ENCODE measurements around the gene MARCHF9. TPM values are rescaled to one million over a fixed set of nuclear protein-coding genes. Genes with fewer than 3 reads are reported as not detected.

Gene MARCHF9
- polyA plus RNA-seq, 1 of the 3 experiments (the other 2 are of a cell fraction): 24.2 TPM

- no peak for DNase-seq
- Histone ChIP-seq H3K4me2 (peak overlapping the region; percentile 87; the same call in 1 of the 2 replicates), H3K27ac (ENCODE audit: low read depth in 2 of 2, low read length in 1 of 2) (peak overlapping the region; percentile 96 to 98; a peak in 2 of 4 replicates), H3K27me3 (ENCODE audit: insufficient read depth) (no peaks in the 10 kb centered on the region), H2AFZ (ENCODE audit: low read depth) (no peak overlapping the region), H4K20me1 (ENCODE audit: insufficient read depth) (no peaks in the 10 kb centered on the region), H3F3A (replicated peaks; ENCODE audit: insufficient read depth) (peaks cover 32% of the 10 kb centered on the region), H3K4me1 (ENCODE audit: control insufficient read depth in 1 of 2, insufficient read depth in 2 of 2, low read depth in 1 of 2, low read length in 1 of 2) (peaks cover 0 to 24% of the 10 kb centered on the region in 2 experiments; a peak in 2 of 4 replicates), H3K9ac (no peak overlapping the region), H3K9me2 (no peaks in the 10 kb centered on the region), H3K36me3 (replicated peaks in 1 of 2; ENCODE audit: control insufficient read depth in 1 of 2, insufficient read depth in 2 of 2, low read length in 1 of 2) (peaks cover 22 to 26% of the 10 kb centered on the region in 2 experiments), H3K4me3 (ENCODE audit: low read depth in 2 of 2, low read length in 1 of 2) (peak overlapping the region in 1 of 2 experiments; percentile 81; a peak in 2 of 4 replicates), H3K9me3 (no peaks in the 10 kb centered on the region), H3K79me2 (ENCODE audit: insufficient read depth) (peaks cover 5% of the 10 kb centered on the region; the same call in 1 of the 2 replicates)
- ChIA-PET POLR2A (interaction anchor here (1.8 to 2.1 kb wide), 2 partner anchors 8 to 17 kb away, joined by 17 to 18 read pairs; no protein-coding TSS in a partner anchor), CTCF (interaction anchor here (0.8 to 3.2 kb wide), 5 partner anchors 8 to 161 kb away, joined by 3 to 18 read pairs (median 10); no protein-coding TSS in a partner anchor)
- WGBS (ENCODE audit: low lambda C conversion rate): 62% methylated on average over 2 of the region's 2 CpGs
- TF ChIP-seq RXRA (IDR thresholded peaks at IDR 0.05; ENCODE audit: borderline replicate concordance, low read depth) (no peak), USF1 (IDR thresholded peaks at IDR 0.05; ENCODE audit: borderline replicate concordance, low read depth) (no peak), GATA2 (CRISPR knock-in tag; IDR thresholded peaks at IDR 0.05) (no peak)
Measured at GRCh38 chr12:57743769-57744168, 11.1 kb upstream of the MARCHF9 start.

- Histone ChIP-seq H2AFZ (ENCODE audit: low read depth) (peak overlapping the region; percentile 91), H3F3A (replicated peaks; ENCODE audit: insufficient read depth) (peaks cover 32% of the 10 kb centered on the region), H4K20me1 (ENCODE audit: insufficient read depth) (no peaks in the 10 kb centered on the region), H3K9ac (peak overlapping the region; percentile 99), H3K4me1 (ENCODE audit: control insufficient read depth in 1 of 2, insufficient read depth in 2 of 2, low read depth in 1 of 2, low read length in 1 of 2) (peaks cover 0 to 21% of the 10 kb centered on the region in 2 experiments; a peak in 2 of 4 replicates), H3K9me2 (no peaks in the 10 kb centered on the region), H3K27me3 (ENCODE audit: insufficient read depth) (no peaks in the 10 kb centered on the region), H3K4me2 (peak overlapping the region; percentile 87), H3K79me2 (ENCODE audit: insufficient read depth) (peaks cover 10% of the 10 kb centered on the region), H3K27ac (ENCODE audit: low read depth in 2 of 2, low read length in 1 of 2) (peak overlapping the region; percentile 96 to 98), H3K36me3 (replicated peaks in 1 of 2; ENCODE audit: control insufficient read depth in 1 of 2, insufficient read depth in 2 of 2, low read length in 1 of 2) (peaks cover 25 to 31% of the 10 kb centered on the region in 2 experiments), H3K4me3 (ENCODE audit: low read depth in 2 of 2, low read length in 1 of 2) (peak overlapping the region; percentile 81 to 82), H3K9me3 (no peaks in the 10 kb centered on the region)
- WGBS (ENCODE audit: low lambda C conversion rate): 8% methylated on average over 19 of the region's 21 CpGs
- CTCF ChIA-PET: interaction anchor here (0.8 to 3.2 kb wide), 5 partner anchors 8 to 161 kb away, joined by 3 to 18 read pairs (median 10); no protein-coding TSS in a partner anchor
- POLR2A ChIA-PET: interaction anchor here (0.5 to 2.1 kb wide), 8 partner anchors 8 to 153 kb away, joined by 3 to 18 read pairs (median 4); no protein-coding TSS in a partner anchor
- TF ChIP-seq NRF1 (IDR thresholded peaks at IDR 0.05; ENCODE audit: low read depth, low read length): no peak
- 0 out of 2 replicates have a peak, but pooled peaks have one; percentile 10 for TF ChIP-seq RCOR1 (IDR thresholded peaks at IDR 0.05; ENCODE audit: low read length)
- DNase-seq: peak; percentile 86
Measured at GRCh38 chr12:57744194-57744776, 10.6 kb upstream of the MARCHF9 start.

- Histone ChIP-seq H3K9ac (peak within 1 kb of the TSS; percentile 99), H3K4me3 (ENCODE audit: low read depth in 2 of 2, low read length in 1 of 2) (peak within 1 kb of the TSS; percentile 81 to 82), H3K9me3 (no peaks in the 10 kb centered on the region), H2AFZ (ENCODE audit: low read depth) (peak within 1 kb of the TSS; percentile 91), H3K36me3 (replicated peaks in 1 of 2; ENCODE audit: control insufficient read depth in 1 of 2, insufficient read depth in 2 of 2, low read length in 1 of 2) (peaks cover 26 to 38% of the 10 kb centered on the region in 2 experiments), H4K20me1 (ENCODE audit: insufficient read depth) (no peaks in the 10 kb centered on the region), H3K27me3 (ENCODE audit: insufficient read depth) (no peaks in the 10 kb centered on the region), H3K9me2 (no peaks in the 10 kb centered on the region), H3K4me2 (peak within 1 kb of the TSS; percentile 87), H3K27ac (ENCODE audit: low read depth in 2 of 2, low read length in 1 of 2) (peak within 1 kb of the TSS; percentile 96 to 98), H3K79me2 (ENCODE audit: insufficient read depth) (peaks cover 17% of the 10 kb centered on the region), H3K4me1 (ENCODE audit: control insufficient read depth in 1 of 2, insufficient read depth in 2 of 2, low read depth in 1 of 2, low read length in 1 of 2) (peaks cover 0 to 17% of the 10 kb centered on the region in 2 experiments; a peak in 2 of 4 replicates), H3F3A (replicated peaks; ENCODE audit: insufficient read depth) (peaks cover 32% of the 10 kb centered on the region)
- peak; percentile 86 for DNase-seq
- ChIA-PET CTCF (interaction anchor here (0.7 to 3.2 kb wide), 6 partner anchors 9 to 162 kb away, joined by 3 to 18 read pairs (median 8); partner anchors contain the start of gene B4GALNT1), POLR2A (interaction anchor here (0.5 to 2.1 kb wide), 10 partner anchors 9 to 153 kb away, joined by 3 to 18 read pairs (median 4); no protein-coding TSS in a partner anchor)
- WGBS (ENCODE audit: low lambda C conversion rate): 1% methylated on average over 26 of the region's 29 CpGs
- peak; percentile 23; the same call in 1 of the 2 replicates for TF ChIP-seq JUND (IDR thresholded peaks at IDR 0.05)
- TF ChIP-seq POLR2AphosphoS5 (IDR thresholded peaks at IDR 0.05; ENCODE audit: low read depth, low read length): peak; percentile 58; the same call in 1 of the 2 replicates
- peak; percentile 81 for TF ChIP-seq ELF1 (IDR thresholded peaks at IDR 0.05)
- TF ChIP-seq SIN3A (IDR thresholded peaks at IDR 0.05; ENCODE audit: borderline replicate concordance, low read depth, low read length): peak; percentile 32; the same call in 1 of the 2 replicates
- peak; percentile 69 for TF ChIP-seq IRF3 (IDR thresholded peaks at IDR 0.05; ENCODE audit: low read depth, low read length)
- peak; percentile 89 for TF ChIP-seq GABPA (IDR thresholded peaks at IDR 0.05; ENCODE audit: low read depth)
- no peak for TF ChIP-seq MEF2A (IDR thresholded peaks at IDR 0.05; ENCODE audit: borderline replicate concordance, low read depth)
- TF ChIP-seq NRF1 (IDR thresholded peaks at IDR 0.05; ENCODE audit: low read depth, low read length): peak; percentile 62; the same call in 1 of the 2 replicates
- TF ChIP-seq RFX5 (IDR thresholded peaks at IDR 0.05; ENCODE audit: low read length): peak; percentile 94
- TF ChIP-seq RXRA (IDR thresholded peaks at IDR 0.05; ENCODE audit: borderline replicate concordance, low read depth): no peak
- no peak for TF ChIP-seq TEAD4 (IDR thresholded peaks at IDR 0.05; ENCODE audit: borderline replicate concordance, insufficient read depth)
- TF ChIP-seq MXI1 (IDR thresholded peaks at IDR 0.05; ENCODE audit: low read depth, low read length): peak; percentile 43; the same call in 1 of the 2 replicates
- TF ChIP-seq FOXJ3 (CRISPR knock-in tag; IDR thresholded peaks at IDR 0.05): no peak
Measured at GRCh38 chr12:57744777-57745484, 10.0 kb upstream of the MARCHF9 start, which contains the start of gene TSPAN31. Gene TSPAN31 (plus strand): TSS chr12:57745039. CDS start chr12:57745155, 116 bp downstream.

All from SK-N-SH (cell line).